ENCODE data around the gene KCNQ1. TPM values are rescaled to one million over a fixed set of nuclear protein-coding genes. Genes with fewer than 3 reads are reported as not detected.
A peak's percentile ranks its signal among the peaks of the same experiment; 100 is the strongest.

Gene KCNQ1
- total and polyA plus RNA-seq, 9 of the 15 experiments (the other 6 are each of a cell fraction or from before 2014, with no cell fraction given), result 0.44 TPM; not detected in 8

GRCh38 chr11:2400069-2400761 lies 44.6 kb upstream of the KCNQ1 start, which contains the start of gene TSSC4 (continued):
- TF ChIP-seq SMAD3 (CRISPR knock-in tag; conservative IDR thresholded peaks at IDR 0.05) (no peak), MAFG (tag; conservative IDR thresholded peaks at IDR 0.05) (no peak), E2F5 (CRISPR knock-in tag; IDR thresholded peaks at IDR 0.05) (no peak), SNRNP70 (optimal IDR thresholded peaks at IDR 0.05; ENCODE audit: low read depth, low read length) (no peak), TSC22D4 (tag; IDR thresholded peaks at IDR 0.05) (no peak), FOSL1 (tag; conservative IDR thresholded peaks at IDR 0.05) (peak; percentile 63), ZNF512 (tag; IDR thresholded peaks at IDR 0.05) (no peak), TCFL5 (CRISPR knock-in tag; conservative IDR thresholded peaks at IDR 0.05) (no peak), BHLHE40 (IDR thresholded peaks at IDR 0.05; ENCODE audit: low read length) (no peak; the same call in 1 of the 2 replicates), ZBTB43 (CRISPR knock-in tag; IDR thresholded peaks at IDR 0.05) (0 out of 2 replicates have a peak, but pooled peaks have one; percentile 68), MBD2 (IDR thresholded peaks at IDR 0.05; ENCODE audit: borderline replicate concordance, low read depth) (peak; percentile 85), ZNF830 (CRISPR knock-in tag; IDR thresholded peaks at IDR 0.05) (no peak), MAZ (CRISPR knock-in tag; conservative IDR thresholded peaks at IDR 0.05 in 1 of 2, IDR thresholded peaks at IDR 0.05 in 1 of 2) (peak; percentile 70 to 75), ZNF23 (CRISPR knock-in tag; IDR thresholded peaks at IDR 0.05) (no peak), MIER1 (IDR thresholded peaks at IDR 0.05; ENCODE audit: low read depth) (no peak), HSF4 (CRISPR knock-in tag; IDR thresholded peaks at IDR 0.05; ENCODE audit: borderline replicate concordance) (no peak), ARNT (IDR thresholded peaks at IDR 0.05) (peak; percentile 59 to 68; a peak in 3 of 4 replicates), HMG20B (CRISPR knock-in tag; IDR thresholded peaks at IDR 0.05) (no peak), ARHGAP35 (IDR thresholded peaks at IDR 0.05; ENCODE audit: partially characterized antibody) (no peak)
- TF ChIP-seq, protein P1, sequence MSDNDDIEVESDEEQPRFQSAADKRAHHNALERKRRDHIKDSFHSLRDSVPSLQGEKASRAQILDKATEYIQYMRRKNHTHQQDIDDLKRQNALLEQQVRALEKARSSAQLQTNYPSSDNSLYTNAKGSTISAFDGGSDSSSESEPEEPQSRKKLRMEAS (CRISPR knock-in tag; IDR thresholded peaks at IDR 0.05), result peak; percentile 58
- TF ChIP-seq, protein P2, sequence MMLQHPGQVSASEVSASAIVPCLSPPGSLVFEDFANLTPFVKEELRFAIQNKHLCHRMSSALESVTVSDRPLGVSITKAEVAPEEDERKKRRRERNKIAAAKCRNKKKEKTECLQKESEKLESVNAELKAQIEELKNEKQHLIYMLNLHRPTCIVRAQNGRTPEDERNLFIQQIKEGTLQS (IDR thresholded peaks at IDR 0.05), result peak; percentile 51; the same call in 1 of the 2 replicates
- TF ChIP-seq, protein P2 (CRISPR knock-in tag; conservative IDR thresholded peaks at IDR 0.05), result peak; percentile 8; the same call in 1 of the 2 replicates
- TF ChIP-seq, protein P3, sequence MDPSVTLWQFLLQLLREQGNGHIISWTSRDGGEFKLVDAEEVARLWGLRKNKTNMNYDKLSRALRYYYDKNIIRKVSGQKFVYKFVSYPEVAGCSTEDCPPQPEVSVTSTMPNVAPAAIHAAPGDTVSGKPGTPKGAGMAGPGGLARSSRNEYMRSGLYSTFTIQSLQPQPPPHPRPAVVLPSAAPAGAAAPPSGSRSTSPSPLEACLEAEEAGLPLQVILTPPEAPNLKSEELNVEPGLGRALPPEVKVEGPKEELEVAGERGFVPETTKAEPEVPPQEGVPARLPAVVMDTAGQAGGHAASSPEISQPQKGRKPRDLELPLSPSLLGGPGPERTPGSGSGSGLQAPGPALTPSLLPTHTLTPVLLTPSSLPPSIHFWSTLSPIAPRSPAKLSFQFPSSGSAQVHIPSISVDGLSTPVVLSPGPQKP (CRISPR knock-in tag; IDR thresholded peaks at IDR 0.05), result 0 out of 2 replicates have a peak, but pooled peaks have one; percentile 5
